ENCODE measurements around the gene CPOX.
"Not testable (repeated sequence)": the region's sequence is repeated elsewhere in the genome, so short reads cannot be mapped to it uniquely, and the experiment has no call there.

CPOX gene

DNA sequence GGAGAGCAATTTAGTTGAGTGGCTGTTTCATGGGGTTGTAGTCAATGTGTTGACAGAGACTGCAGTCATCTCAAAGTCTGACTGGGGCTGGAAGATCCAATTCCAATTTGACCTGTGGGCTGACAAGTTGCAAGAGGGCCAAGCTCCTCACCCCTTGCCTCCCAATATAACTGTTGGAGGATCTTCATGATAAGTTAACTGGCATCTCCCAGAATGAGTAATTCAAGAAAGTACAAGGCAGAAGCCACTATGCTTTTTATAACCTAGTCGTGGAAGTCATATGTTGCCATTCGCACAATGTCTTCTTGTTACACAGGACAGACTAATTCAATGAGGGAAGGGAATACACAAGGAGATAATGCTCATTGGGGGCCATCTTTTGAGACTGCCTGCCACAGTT is 32.5 kb downstream of the CPOX start:
- DNase-seq: no peak

DNA sequence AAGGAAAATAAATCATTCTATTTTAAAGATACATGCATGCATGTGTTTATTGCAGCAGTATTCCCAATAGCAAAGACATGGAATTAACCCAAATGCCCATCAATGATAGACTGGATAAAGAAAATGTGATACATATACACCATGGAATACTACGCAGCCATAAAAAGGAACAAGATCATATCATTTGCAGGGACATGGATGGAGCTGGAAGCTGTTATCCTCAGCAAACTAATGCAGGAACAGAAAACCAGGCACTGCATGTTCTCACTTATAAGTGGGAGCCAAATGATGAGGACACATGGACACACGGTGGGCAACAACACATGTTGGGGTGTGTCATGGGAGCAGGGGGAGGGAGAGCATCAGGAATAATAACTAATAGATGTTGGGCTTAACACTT is 33.6 kb downstream of the CPOX start:
- DNase-seq: not testable (repeated sequence)

DNA sequence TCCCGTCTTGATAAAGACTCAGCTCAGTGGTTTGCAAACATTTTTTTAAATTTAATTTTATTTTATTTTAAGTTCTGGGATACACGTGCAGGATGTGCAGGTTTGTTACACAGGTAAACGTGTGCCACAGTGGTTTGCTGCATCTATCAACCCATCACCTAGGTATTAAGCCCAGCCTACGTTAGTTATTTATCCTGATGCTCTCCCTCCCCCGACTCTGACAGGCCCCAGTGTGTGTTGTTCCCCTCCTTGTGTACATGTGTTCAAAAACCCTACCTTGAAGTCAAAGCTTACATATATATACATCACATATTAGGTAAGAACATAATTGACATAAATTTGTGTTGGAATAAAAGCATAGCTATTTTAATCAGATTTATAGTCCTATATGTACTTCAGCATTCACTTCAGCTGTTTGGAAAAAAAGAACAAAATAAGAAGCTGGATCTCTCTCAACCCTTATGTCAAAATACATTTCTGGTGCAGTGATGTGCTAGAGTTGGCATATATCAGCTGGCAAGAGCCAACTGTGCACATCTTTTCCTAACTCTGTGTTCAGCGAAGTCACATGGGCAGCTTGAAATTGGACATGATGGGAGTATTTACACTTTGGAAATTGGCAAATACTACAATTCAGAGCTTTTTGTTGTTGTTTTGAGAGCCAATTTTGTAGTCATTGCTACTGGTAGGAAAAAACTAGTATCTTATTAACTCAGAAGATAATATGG is 35.1 kb downstream of the CPOX start:
- no peak for DNase-seq

DNA sequence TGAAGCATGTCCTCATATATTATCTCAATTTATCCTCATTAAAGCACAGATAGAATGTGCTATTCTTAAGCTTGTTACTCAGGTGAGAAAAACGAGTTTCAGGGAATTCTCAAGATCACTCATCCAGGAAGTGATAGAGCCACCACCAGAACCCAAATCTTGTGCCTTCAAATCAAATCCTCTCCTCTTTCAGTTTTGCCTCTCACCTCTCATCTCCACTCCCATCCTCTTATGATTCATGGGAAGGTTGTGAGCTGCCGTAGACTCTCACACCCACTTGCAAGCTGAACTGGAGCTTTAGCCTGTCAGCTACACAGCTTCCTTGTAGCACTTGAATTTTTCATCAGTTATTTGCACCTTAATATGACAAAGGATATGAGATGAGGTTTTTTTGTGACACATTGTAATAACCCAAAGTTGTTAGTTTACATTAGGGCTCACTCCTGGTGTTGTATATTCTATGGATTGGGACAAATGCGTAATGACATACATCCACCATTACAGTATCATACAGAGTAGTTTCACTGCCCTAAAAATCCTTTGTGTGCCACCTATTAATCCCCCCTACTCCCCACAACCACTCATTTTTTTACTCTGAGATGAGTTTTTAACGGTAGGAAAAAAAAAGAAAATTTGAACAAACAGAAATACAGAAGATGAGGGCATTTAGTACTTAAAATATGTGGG is 35.9 kb downstream of the CPOX start:
- DNase-seq: no peak

DNA sequence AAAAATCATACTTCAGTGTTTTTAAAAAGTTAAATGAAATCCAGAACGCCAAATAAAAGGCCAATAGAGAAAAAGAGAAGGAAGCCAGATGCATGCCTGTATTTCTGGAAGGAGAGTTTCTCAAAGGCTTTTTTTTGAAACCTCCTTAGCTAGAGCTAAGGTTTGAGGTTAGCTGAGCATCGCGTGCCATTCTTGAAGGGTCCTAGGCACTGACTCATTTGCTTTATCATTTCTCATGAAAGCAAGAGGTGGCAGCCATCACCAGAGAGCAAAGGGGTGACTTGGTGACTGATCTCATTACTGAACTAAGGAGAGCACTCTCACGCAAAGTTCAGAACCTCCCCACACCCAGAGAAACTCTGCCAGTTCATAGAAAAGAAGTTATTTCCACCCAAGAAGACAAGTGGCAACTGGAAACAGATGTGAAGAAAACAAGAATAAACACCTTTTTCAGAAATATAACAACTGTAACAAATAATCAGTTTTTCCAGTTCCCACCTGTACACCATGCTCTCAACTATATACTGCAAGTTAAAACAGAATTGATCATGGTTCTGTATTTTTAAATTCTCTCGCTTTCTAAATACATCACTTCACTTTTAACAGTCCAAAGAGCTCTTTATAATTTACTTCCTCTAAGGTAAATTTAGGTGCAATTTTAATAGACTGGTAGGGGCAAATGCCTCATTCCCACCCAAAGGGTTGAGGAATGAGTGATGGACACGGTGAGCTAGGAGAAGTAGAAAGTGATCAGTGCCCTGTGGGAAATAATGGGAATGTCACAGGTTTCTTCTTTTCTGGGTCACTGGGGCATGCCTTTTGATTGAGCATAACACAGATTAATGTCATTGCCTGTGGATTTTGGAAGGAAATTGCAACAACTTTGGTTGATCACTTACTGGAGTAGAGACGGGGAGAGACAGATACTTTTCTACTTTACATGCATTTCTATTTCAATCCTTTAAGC is 37.0 kb downstream of the CPOX start:
- no peak for DNase-seq

DNA sequence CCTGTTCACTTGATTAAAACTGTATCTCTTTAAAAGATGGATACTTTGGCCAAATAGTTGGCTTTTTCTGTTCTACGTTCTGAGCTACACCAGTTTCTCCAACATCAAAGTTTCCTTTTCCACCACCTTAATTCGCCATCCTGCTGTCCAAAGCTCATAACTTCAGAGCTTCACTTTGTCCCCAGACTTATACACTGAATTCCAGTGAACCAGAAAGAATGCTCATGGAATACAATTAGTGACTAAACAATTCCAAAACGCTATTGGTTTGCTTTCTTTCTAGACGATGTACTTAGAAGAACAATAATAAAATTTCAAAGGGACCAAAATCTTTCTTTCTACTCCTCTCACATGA is 38.4 kb downstream of the CPOX start:
- no peak for DNase-seq

DNA sequence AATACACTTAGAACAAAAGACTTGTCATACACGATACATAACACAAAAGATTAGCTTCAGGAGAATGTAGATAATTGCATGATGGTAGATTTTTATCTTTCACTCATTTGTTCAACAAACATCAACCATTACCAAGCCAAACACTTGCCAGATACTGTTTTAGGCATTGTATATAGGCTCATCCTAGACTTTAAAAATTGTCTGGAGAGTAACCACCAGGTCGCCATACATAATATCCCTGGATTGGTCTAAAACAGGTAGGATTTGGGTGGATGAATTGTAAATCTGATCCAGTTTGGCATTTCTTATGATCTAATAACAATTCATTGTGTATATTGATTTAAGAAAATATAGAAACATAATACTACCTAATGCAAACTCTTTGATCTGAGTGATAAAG is 38.8 kb downstream of the CPOX start:
- no peak for DNase-seq

DNA sequence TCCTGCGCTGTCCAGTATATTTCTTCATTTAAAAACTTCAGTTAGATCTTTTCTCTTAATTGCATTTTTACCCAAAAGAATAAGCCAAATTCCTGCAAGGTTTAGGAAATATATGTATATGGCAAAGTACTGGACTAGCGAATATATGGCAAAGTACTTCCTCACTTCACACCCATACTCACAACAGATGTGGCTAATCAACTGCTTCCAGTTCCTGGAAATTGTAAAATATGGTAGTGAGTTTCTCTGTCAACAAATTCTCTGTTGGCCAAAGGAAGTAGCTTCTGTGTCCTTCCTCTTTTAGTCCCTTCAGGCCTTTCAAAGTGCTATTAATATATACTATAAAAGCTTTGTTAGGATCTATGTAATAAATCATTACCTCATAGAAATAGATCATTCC is 39.7 kb downstream of the CPOX start:
- DNase-seq: no peak

DNA sequence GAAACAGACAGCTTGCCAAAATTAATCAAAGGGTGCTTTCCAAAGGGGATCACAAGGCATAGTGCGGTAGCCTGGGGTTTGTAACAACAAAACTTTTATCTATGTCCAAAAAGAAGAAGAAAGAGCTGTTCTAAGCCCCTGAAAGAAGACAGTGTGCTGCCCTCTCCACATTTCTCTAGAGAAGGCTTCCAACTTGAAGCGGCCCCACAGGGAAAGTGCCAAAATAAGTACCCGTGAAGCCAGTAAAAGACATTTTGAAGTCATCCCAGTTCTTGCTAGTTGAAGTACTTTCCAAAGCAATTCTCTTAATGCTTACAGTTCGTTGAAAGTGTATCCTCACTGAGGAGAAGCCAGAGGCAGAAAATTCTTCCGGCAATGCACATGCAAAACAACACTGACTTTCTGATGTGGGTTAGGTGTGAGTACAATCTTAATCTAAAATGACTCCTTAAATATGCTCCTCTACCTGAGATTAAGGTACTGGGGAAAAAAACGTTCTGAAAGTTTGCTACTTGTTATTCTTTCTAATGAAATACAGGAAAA is 40.3 kb downstream of the CPOX start:
- DNase-seq: no peak

DNA sequence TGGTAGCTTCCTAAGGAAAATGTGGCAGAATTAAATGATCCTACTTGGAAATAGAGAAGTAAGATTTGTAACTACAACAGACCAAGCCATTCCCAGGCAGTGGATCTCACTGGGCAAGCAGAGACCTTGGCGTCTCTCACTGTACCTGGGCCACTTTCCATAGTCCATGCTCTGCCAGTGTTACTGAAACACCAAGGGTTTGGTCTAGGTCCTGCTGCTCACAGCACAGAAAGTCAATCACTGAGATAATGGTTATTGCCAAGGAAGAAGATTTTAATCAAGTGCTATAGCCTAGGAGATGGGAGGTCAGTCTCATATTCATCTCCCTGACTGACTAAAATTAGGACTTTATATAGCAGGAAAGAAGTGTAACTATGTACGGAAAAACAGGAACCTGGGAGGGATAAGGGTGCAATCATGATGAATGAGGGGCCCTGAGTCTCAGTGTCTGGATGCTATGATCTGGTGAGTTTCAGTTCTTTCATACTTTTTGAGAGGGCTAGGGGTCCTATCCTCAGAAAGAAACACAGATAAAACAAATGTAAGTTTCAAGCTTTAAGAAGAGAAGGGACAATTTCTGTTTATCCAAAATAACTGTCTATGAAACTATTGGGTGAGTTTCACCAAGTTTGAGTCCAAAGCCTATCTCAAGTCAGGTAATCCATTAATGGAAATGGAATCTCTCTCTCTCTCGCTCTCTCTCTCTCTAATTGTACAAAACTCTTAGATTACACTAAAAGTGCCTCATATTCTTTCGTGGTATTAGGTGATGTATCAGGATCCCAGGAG is 41.0 kb downstream of the CPOX start:
- no peak for DNase-seq

DNA sequence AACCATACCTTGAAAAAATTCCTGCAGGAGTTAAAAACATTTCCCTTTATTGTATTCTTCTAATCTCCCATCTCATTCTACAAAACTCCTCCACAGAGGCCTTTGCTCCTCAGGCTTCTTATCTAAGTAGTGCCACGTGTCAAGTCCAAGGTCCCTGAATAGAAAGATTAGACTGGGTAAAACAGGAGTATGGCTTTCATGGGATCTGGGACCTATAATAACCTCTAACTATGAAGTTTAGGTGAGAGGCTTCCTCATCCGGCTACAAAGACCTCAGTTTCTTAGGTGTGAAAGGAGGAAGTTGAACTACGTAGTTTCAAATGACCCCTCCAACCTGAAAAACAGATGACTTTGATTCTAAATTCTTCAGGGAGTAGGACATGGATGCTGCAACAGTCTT is 41.7 kb downstream of the CPOX start:
- no peak for DNase-seq

DNA sequence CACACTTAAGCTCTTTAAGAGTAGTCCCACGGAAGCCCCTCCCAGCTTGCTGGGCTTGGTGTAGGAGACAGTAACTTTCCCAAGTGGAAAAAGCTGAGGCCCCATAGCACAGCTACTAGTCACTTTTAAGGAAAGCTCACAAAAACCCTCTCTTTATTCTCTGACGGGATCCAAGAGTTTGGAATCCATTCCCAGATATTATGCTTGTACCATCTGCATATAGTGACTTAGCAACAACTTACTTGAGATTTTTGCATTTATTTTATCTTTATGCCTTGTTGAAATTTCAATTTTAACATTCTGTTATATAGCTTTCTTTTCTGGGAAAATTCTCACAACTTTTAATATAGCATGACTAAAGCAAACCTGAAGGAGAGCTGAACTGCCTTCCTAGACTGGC is 42.2 kb downstream of the CPOX start:
- no peak for DNase-seq

DNA sequence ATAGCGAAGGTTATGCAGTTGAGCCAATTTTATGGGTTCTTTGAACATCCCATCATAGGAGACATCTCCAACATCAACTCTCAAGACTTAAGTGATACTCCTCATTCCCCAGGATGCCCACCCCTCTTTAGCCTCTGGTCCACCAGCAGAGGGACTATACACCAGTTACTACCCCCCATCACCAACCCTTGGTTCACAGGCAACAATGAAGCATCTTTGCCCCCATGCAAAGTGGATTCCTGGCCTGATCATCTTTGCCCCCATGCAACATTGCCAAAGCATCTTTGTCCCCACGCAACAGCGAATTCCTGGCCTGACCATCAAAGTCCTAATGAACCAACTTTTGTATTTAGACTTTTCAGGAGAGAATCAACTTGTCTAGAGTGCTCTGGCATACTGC is 42.6 kb downstream of the CPOX start:
- DNase-seq: no peak

DNA sequence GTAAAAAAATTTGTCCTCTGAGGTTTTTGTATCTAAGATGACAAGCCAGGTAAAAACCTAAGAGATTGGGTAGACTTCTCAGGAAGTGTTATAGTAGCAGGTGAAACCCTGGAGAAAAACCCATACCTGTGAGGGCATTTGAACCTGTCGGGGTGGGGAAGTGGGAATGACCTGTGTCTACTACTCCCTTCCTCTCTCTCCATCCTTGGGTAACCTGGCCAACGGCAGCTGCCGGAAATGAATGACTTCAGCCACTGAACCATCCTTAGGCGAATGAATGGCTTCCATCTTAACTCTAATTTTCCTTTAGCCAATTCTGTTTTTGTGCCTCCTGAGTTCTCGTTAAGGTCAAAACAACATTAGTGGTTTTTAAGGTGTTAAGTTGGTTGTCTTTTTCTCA is 44.9 kb downstream of the CPOX start:
- DNase-seq: no peak

DNA sequence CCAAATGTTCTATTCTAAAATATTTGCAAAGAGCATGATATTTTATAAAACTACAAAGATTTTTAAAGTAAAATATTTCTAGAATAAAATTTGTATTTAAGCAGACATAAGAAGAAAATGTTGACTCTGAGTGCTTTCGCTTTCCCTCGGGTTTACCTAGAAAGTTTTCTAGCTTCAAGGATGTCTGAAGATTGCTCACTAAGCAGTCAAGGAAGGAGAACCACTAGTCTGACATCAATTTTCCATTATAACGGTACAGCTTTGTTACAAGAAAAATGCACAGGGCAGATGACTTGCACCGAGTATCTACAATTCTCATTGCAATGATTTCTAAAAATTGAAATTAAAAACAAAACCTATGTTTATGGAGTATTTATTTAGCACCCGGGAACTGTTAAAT is 47.5 kb downstream of the CPOX start:
- DNase-seq: no peak

DNA sequence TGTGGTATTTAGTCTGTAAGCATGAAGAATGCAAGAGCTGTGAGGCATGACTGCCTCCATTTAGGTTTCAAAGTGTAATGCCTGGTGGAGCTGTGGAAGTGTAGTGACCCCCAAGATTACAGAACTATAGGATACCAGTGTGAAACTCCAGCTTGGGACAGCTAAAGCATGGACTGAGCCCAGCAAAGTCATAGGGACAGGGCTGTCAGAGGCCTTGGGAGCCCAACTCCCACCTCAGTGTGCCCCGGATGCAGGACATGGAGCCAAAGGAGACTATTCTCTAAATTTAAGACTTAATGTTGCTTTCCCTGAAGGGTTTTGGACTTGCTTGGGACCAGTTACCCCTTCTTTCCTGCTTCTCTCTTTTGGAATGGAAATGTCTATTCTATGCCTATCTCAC is 50.8 kb downstream of the CPOX start:
- no peak for DNase-seq

DNA sequence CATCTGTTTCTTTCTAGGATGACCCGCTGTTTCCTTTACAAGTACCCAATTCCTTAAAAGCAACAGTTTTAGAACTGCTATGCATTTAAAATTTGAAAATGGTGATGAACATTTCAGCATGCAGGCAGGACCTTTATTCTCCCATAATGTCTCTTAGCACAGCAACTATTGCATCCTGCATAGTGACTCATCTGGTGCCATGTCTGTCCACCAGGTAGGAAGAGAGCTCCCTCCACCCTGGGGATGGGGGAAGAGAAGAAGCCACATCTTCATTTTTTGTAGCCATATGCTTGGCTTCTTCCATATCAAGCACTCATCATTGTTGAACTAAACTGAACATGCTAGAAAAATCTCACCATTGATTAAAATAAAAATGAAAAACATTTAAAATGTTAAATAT is 51.7 kb downstream of the CPOX start:
- DNase-seq: no peak

DNA sequence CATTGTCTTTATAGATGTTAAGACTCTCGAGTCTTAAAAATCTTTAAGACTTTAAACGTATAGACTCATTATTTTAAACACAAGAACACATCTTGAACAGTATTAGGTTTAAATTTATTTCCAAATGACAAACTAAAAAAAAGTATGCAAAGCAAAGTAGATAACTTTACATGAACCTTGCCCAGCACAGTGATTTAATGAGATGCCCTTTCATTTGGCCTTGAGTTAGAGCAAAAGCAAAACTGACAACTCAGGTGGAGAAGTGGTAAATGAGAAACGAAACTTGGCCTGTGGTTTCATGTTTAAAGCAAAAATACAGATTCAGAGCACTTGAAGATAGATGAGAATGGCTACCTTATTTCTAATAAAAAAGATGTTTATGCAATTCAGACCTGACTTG is 53.1 kb downstream of the CPOX start:
- no peak for DNase-seq

DNA sequence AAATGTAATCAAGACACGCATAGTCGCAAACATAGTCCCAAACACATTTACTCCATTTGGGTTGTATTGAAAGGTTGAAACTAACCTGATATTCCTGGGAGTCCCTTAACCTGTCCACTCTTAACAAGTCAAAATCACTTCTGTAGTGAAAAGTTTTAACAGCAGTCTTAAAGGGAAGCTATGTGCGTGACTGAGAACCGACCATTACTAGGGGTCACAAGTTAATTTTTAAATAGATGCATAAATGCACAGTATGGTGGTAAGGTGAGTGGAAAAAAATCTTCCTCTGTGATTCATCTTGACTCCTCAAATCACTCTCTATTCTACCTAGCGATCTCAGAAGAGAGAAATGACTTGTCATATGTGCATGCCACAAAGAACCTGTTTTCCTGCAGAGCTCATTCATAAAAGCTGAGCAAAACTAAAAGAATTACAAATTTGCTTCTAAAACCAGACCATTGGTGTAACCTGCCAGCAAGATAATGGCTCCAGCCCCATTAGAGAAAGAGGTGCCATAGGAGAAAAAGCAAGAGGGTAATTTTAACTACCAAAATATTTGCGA is 56.9 kb downstream of the CPOX start:
- DNase-seq: no peak

DNA sequence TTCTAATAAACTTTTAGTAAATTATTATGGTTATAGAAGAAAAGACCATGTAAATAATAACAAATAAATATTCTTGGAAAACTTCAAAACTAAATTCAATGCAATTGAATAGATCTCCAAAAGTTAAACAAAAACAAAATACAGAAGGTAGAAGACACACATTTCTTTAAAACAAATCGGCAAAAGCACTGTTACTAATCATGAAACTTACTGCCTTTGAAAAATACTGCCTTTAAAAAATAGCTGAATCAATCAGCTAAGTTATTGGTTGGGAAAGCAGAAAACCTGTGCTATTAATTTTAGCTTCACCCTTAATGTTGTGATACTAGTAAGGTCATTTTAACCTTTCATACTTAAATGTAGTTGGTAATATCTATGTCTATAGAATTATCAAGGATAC is 58.7 kb downstream of the CPOX start:
- DNase-seq: no peak

DNA sequence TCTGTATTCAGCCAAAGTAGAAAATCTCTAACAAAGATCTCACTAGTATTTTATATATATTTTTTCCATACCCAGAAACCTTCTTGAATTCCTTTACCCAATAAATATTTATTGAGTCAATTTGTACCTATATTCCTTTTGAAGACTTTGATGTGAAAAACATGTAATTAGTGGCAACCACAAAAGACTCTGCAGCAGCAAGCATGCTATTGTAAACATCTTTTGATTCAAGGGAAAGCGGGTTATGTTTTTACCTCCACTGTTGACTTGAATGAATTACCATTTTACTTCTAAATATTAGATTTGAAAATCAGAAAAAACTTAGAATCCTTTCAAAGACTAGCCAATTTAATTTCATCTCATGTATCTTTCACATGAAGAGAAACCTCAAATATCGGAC is 59.2 kb downstream of the CPOX start:
- DNase-seq: no peak
